NCI-H1048 (cell line): ENCODE data around the gene PCDHB5.
"Not testable (repeated sequence)": the region's sequence is repeated elsewhere in the genome, so short reads cannot be mapped to it uniquely, and the experiment has no call there.

Source experiments
- DNase-seq: peaks from one replicate; lab custom pipeline; 2025; lab: John Stamatoyannopoulos, UW

PCDHB5 gene

DNA sequence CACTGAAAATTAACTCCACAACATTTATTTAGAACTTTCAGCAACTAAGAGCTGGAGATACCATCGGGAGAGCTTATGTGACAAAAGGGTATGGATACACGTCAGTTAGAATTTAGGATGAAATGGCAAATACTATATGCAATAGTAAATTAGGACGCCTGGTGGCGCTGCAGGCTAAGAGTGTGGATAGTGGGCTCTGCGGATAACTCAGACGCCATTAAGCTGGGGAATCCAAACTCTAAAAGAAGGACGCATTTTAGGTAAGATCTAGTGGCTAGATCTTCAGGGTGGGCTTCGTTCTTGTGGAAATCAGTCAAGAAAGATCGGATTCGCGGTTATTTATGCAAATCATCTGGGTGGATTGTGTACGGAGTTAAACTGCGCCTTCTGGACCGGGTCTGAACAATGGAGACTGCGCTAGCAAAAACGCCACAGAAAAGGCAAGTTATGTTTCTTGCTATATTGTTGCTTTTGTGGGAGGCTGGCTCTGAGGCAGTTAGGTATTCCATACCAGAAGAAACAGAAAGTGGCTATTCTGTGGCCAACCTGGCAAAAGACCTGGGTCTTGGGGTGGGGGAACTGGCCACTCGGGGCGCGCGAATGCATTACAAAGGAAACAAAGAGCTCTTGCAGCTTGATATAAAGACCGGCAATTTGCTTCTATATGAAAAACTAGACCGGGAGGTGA, at the start of gene PCDHB5:
Gene PCDHB5, plus strand, starts transcription at position 177 of the 688 bp plus-strand sequence. Its CDS starts 229 bp downstream, at position 406.
- DNase-seq: no peak

DNA sequence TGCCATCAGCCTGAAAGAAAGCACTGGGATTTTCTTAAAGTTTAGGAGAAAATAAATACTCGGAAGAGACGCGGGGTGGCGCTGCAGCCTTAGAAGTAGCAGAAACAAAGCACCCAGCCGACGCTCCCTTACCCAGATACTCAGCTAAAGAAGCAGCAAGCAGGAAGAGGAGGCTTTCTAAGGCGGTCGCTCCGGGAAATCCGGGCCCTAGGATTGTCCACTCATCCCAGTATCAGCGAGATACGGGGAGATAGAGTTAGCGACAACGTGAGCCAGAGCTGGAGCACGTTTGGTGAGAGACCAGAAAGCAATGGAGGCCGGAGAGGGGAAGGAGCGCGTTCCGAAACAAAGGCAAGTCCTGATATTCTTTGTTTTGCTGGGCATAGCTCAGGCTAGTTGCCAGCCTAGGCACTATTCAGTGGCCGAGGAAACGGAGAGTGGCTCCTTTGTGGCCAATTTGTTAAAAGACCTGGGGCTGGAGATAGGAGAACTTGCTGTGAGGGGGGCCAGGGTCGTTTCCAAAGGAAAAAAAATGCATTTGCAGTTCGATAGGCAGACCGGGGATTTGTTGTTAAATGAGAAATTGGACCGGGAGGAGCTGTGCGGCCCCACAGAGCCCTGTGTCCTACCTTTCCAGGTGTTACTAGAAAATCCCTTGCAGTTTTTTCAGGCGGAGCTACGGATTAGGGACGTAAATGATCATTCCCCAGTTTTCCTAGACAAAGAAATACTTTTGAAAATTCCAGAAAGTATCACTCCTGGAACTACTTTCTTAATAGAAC, 40.3 kb upstream of the PCDHB5 start, which contains the start of gene PCDHB2:
Gene PCDHB2, plus strand, starts transcription at position 135 of the 782 bp plus-strand sequence. Its CDS starts 176 bp downstream, at position 311.
- DNase-seq: peak; percentile 38

DNA sequence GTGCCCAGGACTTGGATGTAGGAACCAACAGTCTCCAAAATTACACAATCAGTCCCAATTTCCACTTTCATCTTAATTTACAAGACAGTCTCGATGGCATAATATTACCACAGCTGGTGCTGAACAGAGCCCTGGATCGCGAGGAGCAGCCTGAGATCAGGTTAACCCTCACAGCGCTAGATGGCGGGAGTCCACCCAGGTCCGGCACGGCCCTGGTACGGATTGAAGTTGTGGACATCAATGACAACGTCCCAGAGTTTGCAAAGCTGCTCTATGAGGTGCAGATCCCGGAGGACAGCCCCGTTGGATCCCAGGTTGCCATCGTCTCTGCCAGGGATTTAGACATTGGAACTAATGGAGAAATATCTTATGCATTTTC, 39.8 kb upstream of the PCDHB5 start:
- no peak for DNase-seq

DNA sequence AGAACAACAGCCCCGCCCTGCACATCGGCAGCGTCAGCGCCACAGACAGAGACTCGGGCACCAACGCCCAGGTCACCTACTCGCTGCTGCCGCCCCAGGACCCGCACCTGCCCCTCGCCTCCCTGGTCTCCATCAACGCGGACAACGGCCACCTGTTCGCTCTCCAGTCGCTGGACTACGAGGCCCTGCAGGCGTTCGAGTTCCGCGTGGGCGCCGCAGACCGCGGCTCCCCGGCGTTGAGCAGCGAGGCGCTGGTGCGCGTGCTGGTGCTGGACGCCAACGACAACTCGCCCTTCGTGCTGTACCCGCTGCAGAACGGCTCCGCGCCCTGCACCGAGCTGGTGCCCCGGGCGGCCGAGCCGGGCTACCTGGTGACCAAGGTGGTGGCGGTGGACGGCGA, 38.8 kb upstream of the PCDHB5 start:
- not testable (repeated sequence) for DNase-seq

DNA sequence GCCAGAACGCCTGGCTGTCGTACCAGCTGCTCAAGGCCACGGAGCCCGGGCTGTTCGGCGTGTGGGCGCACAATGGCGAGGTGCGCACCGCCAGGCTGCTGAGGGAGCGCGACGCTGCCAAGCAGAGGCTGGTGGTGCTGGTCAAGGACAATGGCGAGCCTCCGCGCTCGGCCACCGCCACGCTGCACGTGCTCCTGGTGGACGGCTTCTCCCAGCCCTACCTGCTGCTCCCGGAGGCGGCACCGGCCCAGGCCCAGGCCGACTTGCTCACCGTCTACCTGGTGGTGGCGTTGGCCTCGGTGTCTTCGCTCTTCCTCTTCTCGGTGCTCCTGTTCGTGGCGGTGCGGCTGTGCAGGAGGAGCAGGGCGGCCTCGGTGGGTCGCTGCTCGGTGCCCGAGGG, 38.4 kb upstream of the PCDHB5 start:
- DNase-seq: not testable (repeated sequence)

DNA sequence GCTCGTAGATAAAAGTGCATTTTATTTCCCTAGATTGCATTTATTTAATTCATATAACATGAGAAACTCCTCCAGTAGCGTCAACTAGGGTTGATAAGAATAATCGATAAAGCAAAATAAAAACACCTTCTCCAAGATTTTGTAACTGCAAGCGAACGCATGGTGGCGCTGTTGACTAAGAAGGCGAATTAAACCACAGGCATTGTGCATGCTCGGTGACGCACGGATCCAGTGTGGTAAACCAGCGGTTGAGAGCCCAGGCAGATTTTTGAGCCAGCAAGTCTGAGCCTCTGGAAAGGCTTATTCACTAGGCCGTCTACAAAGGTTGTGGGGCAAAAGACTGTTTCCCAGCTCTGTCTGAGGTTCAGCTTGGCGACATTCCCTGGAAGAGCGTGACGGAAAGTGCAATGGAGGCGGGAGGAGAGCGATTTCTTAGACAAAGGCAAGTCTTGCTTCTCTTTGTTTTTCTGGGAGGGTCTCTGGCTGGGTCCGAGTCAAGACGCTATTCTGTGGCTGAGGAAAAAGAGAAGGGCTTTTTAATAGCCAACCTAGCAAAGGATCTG, 34.7 kb upstream of the PCDHB5 start, which contains the start of gene PCDHB3:
Gene PCDHB3, plus strand, starts transcription at position 231 of the 563 bp plus-strand sequence. Its CDS starts 177 bp downstream, at position 408.
- DNase-seq: no peak

DNA sequence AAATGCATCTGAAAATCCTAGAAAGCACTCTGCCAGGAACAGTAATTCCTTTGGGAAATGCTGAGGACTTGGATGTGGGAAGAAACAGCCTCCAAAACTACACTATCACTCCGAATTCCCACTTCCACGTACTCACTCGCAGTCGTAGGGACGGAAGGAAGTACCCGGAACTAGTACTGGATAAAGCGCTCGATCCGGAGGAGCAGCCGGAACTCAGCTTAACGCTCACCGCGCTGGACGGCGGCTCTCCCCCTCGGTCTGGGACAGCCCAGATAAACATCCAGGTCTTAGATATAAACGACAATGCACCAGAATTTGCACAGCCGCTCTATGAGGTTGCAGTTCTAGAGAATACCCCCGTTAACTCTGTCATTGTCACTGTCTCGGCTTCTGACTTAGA, 33.9 kb upstream of the PCDHB5 start:
- DNase-seq: no peak

DNA sequence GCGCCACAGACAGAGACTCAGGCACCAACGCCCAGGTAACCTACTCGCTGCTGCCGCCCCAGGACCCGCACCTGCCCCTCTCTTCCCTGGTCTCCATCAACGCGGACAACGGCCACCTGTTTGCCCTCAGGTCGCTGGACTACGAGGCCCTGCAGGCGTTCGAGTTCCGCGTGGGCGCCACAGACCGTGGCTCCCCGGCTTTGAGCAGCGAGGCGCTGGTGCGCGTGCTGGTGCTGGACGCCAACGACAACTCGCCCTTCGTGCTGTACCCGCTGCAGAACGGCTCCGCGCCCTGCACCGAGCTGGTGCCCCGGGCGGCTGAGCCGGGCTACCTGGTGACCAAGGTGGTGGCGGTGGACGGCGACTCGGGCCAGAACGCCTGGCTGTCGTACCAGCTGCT, 32.9 kb upstream of the PCDHB5 start:
- not testable (repeated sequence) for DNase-seq

DNA sequence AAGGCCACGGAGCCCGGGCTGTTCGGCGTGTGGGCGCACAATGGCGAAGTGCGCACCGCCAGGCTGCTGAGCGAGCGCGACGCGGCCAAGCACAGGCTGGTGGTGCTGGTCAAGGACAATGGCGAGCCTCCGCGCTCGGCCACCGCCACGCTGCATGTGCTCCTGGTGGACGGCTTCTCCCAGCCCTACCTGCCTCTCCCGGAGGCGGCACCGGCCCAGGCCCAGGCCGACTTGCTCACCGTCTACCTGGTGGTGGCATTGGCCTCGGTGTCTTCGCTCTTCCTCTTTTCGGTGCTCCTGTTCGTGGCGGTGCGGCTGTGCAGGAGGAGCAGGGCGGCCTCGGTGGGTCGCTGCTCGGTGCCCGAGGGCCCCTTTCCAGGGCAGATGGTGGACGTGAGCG, 32.5 kb upstream of the PCDHB5 start:
- DNase-seq: not testable (repeated sequence)

DNA sequence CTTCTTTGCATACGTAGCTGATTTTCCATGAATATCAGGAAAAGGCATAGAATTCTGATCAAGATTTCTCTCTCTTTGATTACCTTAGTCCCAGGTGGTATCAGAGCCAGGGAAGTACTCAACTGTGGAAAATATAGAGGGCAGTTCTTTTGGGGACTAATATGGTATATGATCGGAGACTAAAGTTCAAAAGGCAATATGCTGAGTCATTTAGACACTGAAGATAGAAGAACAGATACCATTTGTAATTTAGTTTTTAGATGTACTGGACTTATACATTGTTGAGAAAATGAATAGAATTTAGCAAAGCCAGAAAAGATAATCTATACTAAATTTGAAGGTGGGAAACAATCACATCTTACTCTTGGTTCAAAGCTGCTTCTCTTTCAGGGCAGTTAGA, 29.7 kb upstream of the PCDHB5 start:
- no peak for DNase-seq

DNA sequence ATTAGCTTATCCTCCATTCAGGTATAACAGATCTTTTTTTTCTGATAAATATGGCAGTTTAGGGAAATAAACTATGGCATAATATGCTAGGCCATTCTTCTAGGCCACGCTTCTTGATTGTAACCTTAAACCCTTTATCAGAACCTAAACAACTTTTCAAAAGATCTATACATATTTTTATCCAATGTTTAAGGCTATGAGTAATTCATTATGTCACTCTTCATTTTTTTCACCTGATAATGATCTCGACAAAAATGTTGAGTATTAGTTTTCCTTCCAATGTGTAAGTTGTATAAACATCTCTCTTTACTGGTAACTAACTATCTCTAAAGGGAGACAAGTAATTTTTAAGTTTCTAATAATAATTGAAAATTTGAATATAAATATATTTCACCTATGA, 15.8 kb upstream of the PCDHB5 start:
- no peak for DNase-seq

DNA sequence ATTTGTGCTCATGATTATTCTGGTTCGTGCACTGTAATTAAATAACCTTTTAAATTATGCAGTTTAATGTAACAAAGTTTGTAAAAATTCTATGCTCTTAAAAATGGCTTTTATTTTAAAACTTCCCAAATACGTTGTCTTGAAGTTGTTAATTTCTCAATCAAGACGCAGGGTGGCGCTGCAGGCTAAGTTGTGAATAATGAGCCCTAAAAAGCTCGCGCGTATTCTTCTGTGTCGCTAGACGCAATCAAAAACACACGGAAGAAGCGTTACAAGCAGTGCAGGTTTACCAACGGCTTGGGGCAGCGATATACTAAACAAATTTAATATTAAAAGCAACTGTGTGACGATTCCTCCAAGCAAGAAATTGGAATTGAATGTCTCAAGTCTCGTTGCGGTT, 13.4 kb upstream of the PCDHB5 start, which contains the start of gene PCDHB4:
Gene PCDHB4, plus strand, starts transcription at position 256 of the 400 bp plus-strand sequence. CDS start 181 bp downstream, outside the sequence.
- no peak for DNase-seq

DNA sequence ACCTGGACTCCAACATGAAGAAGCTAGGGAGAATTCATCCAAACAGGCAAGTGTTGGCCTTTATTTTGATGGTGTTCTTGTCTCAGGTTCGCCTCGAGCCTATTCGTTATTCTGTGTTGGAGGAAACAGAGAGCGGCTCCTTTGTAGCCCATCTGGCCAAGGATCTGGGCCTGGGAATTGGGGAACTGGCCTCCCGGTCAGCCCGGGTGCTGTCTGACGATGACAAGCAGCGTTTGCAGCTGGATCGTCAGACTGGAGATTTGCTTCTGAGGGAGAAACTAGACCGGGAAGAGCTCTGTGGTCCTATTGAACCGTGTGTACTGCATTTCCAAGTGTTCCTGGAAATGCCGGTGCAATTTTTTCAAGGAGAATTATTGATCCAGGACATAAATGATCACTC, 13.0 kb upstream of the PCDHB5 start:
- no peak for DNase-seq

DNA sequence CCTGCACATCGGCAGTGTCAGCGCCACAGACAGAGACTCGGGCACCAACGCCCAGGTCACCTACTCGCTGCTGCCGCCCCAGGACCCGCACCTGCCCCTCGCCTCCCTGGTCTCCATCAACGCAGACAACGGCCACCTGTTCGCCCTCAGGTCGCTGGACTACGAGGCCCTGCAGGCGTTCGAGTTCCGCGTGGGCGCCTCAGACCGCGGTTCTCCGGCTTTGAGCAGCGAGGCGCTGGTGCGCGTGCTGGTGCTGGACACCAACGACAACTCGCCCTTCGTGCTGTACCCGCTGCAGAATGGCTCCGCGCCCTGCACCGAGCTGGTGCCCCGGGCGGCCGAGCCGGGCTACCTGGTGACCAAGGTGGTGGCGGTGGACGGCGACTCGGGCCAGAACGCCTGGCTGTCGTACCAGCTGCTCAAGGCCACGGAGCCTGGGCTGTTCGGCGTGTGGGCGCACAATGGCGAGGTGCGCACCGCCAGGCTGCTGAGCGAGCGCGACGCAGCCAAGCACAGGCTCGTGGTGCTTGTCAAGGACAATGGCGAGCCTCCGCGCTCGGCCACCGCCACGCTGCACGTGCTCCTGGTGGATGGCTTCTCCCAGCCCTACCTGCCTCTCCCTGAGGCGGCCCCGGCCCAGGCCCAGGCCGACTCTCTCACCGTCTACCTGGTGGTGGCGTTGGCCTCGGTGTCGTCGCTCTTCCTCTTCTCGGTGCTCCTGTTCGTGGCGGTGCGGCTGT, 11.4 kb upstream of the PCDHB5 start:
- not testable (repeated sequence) for DNase-seq

DNA sequence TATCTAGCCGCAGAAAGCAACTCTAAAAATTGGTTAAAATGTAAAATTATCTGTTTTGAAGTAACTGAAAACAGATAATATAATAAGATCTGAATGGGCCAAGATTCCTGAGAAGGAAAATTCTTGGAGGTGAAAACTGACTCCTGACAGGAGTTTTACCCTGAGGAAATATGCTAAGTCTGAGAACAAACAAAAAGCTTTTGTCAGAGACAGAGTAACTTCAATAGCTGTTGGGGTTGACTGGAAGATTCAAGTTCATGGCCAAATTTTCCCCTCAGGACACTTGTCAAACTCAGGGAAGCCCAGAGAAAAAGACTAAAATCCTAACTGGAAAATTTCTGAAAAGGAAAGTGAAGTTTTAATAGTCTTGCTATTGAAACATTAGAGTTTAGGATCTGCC, 7.7 kb upstream of the PCDHB5 start:
- no peak for DNase-seq

DNA sequence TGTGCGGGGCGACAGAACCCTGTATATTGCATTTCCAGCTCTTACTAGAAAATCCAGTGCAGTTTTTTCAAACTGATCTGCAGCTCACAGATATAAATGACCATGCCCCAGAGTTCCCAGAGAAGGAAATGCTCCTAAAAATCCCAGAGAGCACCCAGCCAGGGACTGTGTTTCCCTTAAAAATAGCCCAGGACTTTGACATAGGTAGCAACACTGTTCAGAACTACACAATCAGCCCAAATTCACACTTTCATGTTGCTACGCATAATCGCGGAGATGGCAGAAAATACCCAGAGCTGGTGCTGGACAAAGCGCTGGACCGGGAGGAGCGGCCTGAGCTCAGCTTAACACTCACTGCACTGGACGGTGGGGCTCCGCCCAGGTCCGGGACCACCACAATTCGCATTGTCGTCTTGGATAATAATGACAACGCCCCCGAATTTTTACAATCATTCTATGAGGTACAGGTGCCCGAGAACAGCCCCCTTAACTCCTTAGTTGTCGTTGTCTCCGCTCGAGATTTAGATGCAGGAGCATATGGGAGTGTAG, 786 bp downstream of the PCDHB5 start:
- no peak for DNase-seq

DNA sequence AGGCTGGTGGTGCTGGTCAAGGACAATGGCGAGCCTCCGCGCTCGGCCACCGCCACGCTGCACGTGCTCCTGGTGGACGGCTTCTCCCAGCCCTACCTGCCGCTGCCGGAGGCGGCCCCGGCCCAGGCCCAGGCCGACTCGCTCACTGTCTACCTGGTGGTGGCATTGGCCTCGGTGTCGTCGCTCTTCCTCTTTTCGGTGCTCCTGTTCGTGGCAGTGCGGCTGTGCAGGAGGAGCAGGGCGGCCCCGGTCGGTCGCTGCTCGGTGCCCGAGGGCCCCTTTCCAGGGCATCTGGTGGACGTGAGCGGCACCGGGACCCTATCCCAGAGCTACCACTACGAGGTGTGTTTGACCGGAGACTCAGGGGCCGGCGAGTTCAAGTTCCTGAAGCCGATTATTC, 2.3 kb downstream of the PCDHB5 start:
- DNase-seq: not testable (repeated sequence)

DNA sequence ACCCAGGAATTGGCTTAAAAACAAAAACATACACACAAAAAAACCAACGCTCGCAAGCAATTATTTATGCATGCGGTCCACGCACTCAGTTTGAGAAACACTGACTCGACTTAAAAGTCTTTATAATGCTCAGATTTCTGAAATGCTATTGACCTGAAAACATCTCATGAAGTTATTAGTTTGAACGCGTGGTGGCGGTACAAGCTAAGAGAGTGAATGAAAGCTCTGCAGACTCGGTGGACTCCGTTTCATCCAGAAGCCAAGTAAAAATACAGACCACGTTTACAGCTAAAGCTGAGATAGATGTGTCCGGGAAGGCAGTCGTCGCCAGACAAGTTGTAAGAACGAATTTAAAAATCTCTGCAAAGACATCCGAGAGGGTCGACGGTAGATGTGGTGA, 14.8 kb downstream of the PCDHB5 start, which contains the start of gene PCDHB6:
Gene PCDHB6, plus strand, starts transcription at position 246 of the 400 bp plus-strand sequence. CDS start 201 bp downstream, outside the sequence.
- DNase-seq: no peak

DNA sequence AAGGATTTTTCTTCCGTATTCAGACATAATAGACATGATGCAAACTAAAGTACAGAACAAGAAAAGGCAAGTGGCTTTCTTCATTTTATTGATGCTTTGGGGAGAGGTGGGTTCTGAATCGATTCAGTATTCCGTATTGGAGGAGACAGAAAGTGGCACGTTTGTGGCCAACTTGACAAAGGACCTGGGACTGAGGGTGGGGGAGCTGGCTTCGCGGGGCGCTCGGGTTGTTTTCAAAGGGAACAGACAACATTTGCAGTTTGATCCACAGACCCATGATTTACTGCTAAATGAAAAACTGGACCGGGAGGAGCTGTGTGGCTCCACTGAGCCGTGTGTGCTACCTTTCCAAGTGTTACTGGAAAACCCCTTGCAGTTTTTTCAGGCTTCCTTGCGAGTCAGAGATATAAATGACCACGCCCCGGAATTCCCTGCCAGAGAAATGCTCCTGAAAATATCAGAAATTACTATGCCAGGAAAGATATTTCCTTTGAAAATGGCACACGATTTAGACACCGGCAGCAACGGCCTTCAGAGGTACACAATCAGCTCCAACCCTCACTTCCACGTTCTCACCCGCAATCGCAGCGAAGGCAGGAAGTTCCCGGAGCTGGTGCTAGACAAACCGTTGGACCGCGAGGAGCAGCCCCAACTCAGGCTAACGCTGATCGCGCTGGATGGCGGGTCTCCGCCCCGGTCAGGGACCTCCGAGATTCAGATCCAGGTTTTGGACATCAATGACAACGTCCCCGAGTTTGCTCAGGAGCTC, 15.4 kb downstream of the PCDHB5 start:
- no peak for DNase-seq

DNA sequence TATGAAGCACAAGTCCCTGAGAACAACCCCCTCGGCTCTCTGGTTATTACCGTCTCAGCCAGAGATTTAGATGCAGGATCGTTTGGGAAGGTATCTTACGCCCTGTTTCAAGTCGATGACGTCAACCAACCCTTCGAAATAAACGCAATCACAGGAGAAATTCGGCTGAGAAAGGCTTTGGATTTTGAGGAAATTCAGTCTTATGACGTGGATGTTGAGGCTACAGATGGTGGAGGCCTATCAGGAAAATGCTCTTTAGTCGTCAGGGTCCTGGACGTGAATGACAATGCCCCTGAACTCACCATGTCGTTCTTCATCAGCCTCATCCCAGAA, 16.0 kb downstream of the PCDHB5 start:
- no peak for DNase-seq

DNA sequence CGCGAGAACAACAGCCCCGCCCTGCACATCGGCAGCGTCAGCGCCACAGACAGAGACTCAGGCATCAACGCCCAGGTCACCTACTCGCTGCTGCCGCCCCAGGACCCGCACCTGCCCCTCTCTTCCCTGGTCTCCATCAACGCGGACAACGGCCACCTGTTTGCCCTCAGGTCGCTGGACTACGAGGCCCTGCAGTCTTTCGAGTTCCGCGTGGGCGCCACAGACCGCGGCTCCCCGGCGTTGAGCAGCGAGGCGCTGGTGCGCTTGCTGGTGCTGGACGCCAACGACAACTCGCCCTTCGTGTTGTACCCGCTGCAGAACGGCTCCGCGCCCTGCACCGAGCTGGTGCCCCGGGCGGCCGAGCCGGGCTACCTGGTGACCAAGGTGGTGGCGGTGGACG, 16.6 kb downstream of the PCDHB5 start:
- DNase-seq: not testable (repeated sequence)
